Liver (tissue), 9 donors: ENCODE results near the gene TXN2. TPM values are rescaled to one million over a fixed set of nuclear protein-coding genes. Genes with fewer than 3 reads are reported as not detected.

Experiments
- DNase-seq: peaks from one replicate; pipeline ENCODE4 v3.0.0-alpha.2; 2017; ENCODE audit warnings: low spot score
- H3K27ac ChIP-seq, 2 donors: one replicate each; pipeline ENCODE4 v1.7.0; 2013; ENCODE audit warnings: inconsistent platforms in 2 of 2, low read length in 2 of 2, control low read depth in 1 of 2, low read depth in 1 of 2, mild to moderate bottlenecking in 1 of 2
- H3K27me3 ChIP-seq, 4 donors: one replicate each; pipeline versions ENCODE4 v1.6.1 to v1.7.0; 2013; ENCODE audit warnings: low read length in 3 of 4, inconsistent platforms in 1 of 4, mild to moderate bottlenecking in 1 of 4, moderate library complexity in 1 of 4; ENCODE audit not compliant: control insufficient read depth in 4 of 4, insufficient read depth in 4 of 4
- H3K36me3 ChIP-seq, 4 donors: one replicate each; pipeline versions ENCODE4 v1.6.1 to v1.7.0; 2013; ENCODE audit warnings: low read length in 3 of 4, mild to moderate bottlenecking in 3 of 4, low read depth in 1 of 4, moderate library complexity in 1 of 4; ENCODE audit not compliant: control insufficient read depth in 4 of 4, insufficient read depth in 3 of 4
- H3K4me1 ChIP-seq, 4 donors: one replicate each; pipeline versions ENCODE4 v1.6.1 to v1.7.0; 2013; ENCODE audit warnings: low read length in 3 of 4, mild to moderate bottlenecking in 3 of 4, moderate library complexity in 1 of 4; ENCODE audit not compliant: control insufficient read depth in 4 of 4, insufficient read depth in 4 of 4
- H3K4me3 ChIP-seq, 3 donors: one replicate each; pipeline versions ENCODE4 v1.6.1 to v1.7.0; 2013; ENCODE audit warnings: low read length in 3 of 3, control low read depth in 1 of 3, low read depth in 1 of 3, mild to moderate bottlenecking in 1 of 3
- H3K9ac ChIP-seq, 2 donors: one replicate each; pipeline ENCODE4 v1.7.0; 2013; ENCODE audit warnings: low read length in 2 of 2, mild to moderate bottlenecking in 2 of 2, moderate library complexity in 2 of 2, control low read depth in 1 of 2, low read depth in 1 of 2
- H3K9me3 ChIP-seq, 4 donors: one replicate each; pipeline versions ENCODE4 v1.6.1 to v1.7.0; 2013; ENCODE audit warnings: low read length in 3 of 4; ENCODE audit not compliant: control insufficient read depth in 4 of 4
- FOXA2 ChIP-seq: IDR thresholded peaks from 2 replicates; pipeline ENCODE4 v1.6.1; 2016; ENCODE audit warnings: antibody characterized with exemption
- GABPA ChIP-seq, 2 donors: IDR thresholded peaks in 1 of 2; conservative IDR thresholded peaks in 1 of 2; 2 replicates each; pipeline ENCODE4 v1.6.1; 2016; ENCODE audit warnings: antibody characterized with exemption in 2 of 2, mild to moderate bottlenecking in 1 of 2, moderate library complexity in 1 of 2
- JUND ChIP-seq, 2 donors: IDR thresholded peaks; 2 replicates each; pipeline ENCODE4 v1.6.1; 2016; ENCODE audit warnings: antibody characterized with exemption in 2 of 2
- NR2F2 ChIP-seq: IDR thresholded peaks from 2 replicates; pipeline ENCODE4 v1.6.1; 2016; ENCODE audit warnings: antibody characterized with exemption
- RAD21 ChIP-seq, 2 donors: IDR thresholded peaks; 2 replicates each; pipeline ENCODE4 v1.6.1; 2016; ENCODE audit warnings: antibody characterized with exemption in 2 of 2, mild to moderate bottlenecking in 2 of 2
- SP1 ChIP-seq: IDR thresholded peaks from 2 replicates; pipeline ENCODE4 v1.6.1; 2018; ENCODE audit warnings: antibody characterized with exemption, mild to moderate bottlenecking
- TAF1 ChIP-seq: conservative IDR thresholded peaks from 2 replicates; pipeline ENCODE4 v1.6.1; 2016; ENCODE audit warnings: antibody characterized with exemption, mild to moderate bottlenecking
- YY1 ChIP-seq: IDR thresholded peaks from 2 replicates; pipeline ENCODE4 v1.6.1; 2016; ENCODE audit warnings: antibody characterized with exemption, mild to moderate bottlenecking
- WGBS: extraction: QIAGEN DNeasy Blood & Tissue Kit; methylation state at CpG from one replicate; pipeline ENCODE4 v1.1.7; 2013; 5-methylcytosine and 5-hydroxymethylcytosine counted together
- polyA plus RNA-seq, 2 donors: library from polyadenylated mRNA; stranded (reverse) in 1 of 2; unstranded in 1 of 2; fragments of 200-250 nt in 1 of 2; fragments of >200 nt in 1 of 2; fragmentation: Nextera tagmentation in 1 of 2; extraction: Ambion mirVana in 1 of 2; gene quantifications; one replicate each; pipeline versions ENCODE4 v1.2.1 to v1.2.3, GENCODE V29; 2013 to 2015
- total RNA-seq, 2 donors: library from RNA; depleted of rRNA; stranded (reverse); fragments of >200 nt; gene quantifications; one replicate each; pipeline ENCODE4 v1.2.3, GENCODE V29; 2014
- TF ChIP-seq, protein P1 (sequence below): IDR thresholded peaks from 2 replicates; pipeline ENCODE4 v1.6.1; 2016; ENCODE audit warnings: antibody characterized with exemption
- TF ChIP-seq, protein P2 (sequence below): fragments of 150-350 bp; IDR thresholded peaks from 2 replicates; pipeline ENCODE4 v1.5.1; 2017; ENCODE audit warnings: improper control_type of control experiment, low read depth, low read length; ENCODE audit not compliant: missing input control
- donor health status: healthy.
- donor health status: healthy.
- donor health status: healthy.
- donor health status: healthy.
- donor health status: healthy.

The TXN2 gene
- total and polyA plus RNA-seq, 4 donors: 27.5 to 154 (median 73.4) TPM

DNA sequence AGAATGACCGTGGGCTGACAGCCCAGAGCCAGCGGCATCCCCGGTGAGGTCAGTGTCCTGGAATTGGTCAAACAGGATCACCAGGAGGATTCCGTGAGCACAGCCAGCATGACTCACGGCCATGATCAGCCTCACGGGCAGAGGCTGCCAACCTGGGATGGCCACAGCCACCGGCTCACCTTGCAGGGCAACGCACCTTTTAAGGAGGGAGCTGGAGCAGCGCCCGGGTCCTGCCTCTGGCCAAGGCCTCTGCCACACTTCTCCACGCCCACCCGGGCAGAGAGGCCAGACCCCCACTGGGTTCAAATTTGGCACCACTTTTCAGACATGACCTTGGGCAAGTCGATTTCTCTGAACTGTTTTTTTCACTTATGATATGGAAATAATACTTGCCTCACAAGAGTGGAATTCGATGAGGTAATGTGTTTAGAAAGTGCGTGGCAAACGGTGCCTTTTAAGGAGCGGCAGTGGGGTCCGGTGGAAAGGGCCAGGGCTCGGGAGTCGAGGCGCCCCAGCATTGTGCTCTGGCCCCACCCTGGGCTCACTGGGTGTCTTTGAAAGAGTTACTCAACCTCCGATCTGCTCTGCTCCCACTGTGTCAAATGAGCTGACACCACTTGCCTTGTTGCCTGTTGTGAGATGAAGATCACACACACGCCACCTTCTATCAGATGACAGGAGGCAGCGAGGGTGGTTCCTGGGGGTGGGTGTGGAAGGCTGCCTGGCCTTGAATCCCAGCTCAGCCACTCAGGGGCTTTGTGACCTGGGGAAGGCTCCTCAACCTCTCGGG, 16.0 kb downstream of the TXN2 start (continued):
- TF ChIP-seq, protein P1, sequence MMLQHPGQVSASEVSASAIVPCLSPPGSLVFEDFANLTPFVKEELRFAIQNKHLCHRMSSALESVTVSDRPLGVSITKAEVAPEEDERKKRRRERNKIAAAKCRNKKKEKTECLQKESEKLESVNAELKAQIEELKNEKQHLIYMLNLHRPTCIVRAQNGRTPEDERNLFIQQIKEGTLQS: peak; percentile 65
- peak; percentile 87 for TF ChIP-seq YY1

DNA sequence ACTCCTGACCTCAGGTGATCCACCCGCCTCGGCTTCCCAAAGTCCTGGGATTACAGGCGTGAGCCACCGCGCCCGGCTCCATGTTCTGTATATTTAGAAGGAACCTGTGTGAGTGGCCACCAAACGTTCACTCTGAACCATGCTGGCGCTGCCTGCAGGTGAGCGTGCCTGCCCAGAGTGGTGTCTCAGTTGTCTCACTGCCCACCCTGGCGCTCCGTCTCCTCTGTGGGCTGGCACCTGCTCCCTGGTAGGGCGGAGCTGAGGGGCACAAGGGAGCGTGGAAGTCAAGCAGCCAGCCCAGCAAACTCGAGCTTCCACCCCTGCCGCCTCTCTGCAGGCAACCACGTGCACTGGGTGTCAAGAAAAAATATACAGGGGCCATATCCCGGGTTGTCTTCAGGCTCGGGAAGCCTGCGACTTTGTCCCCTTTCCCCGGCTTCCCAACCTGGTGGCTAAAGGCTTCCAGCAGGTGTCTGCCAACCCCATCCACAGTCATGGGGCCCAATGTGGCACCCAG, 16.7 kb downstream of the TXN2 start:
- Histone ChIP-seq H3K27ac (peak overlapping the region; percentile 73 to 80), H3K4me1 (peaks cover 0 to 2% (median 1%) of the 10 kb centered on the region in 4 donors), H3K27me3 (no peaks in the 10 kb centered on the region), H3K36me3 (peaks cover 0 to 4% (median 0%) of the 10 kb centered on the region in 4 donors), H3K4me3 (no peak overlapping the region), H3K9me3 (no peaks in the 10 kb centered on the region), H3K9ac (no peak overlapping the region)
- WGBS: 80% methylated on average over 20 of the region's 20 CpGs
- DNase-seq: no peak
- no peak for TF ChIP-seq FOXA2
- TF ChIP-seq, protein P2, sequence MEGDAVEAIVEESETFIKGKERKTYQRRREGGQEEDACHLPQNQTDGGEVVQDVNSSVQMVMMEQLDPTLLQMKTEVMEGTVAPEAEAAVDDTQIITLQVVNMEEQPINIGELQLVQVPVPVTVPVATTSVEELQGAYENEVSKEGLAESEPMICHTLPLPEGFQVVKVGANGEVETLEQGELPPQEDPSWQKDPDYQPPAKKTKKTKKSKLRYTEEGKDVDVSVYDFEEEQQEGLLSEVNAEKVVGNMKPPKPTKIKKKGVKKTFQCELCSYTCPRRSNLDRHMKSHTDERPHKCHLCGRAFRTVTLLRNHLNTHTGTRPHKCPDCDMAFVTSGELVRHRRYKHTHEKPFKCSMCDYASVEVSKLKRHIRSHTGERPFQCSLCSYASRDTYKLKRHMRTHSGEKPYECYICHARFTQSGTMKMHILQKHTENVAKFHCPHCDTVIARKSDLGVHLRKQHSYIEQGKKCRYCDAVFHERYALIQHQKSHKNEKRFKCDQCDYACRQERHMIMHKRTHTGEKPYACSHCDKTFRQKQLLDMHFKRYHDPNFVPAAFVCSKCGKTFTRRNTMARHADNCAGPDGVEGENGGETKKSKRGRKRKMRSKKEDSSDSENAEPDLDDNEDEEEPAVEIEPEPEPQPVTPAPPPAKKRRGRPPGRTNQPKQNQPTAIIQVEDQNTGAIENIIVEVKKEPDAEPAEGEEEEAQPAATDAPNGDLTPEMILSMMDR: no peak
- no peak for TF ChIP-seq RAD21 (IDR thresholded peaks at IDR 0.05)
- TF ChIP-seq, protein P1: no peak
- no peak for TF ChIP-seq NR2F2
- TF ChIP-seq JUND (IDR thresholded peaks at IDR 0.05): no peak
- TF ChIP-seq TAF1: no peak

DNA sequence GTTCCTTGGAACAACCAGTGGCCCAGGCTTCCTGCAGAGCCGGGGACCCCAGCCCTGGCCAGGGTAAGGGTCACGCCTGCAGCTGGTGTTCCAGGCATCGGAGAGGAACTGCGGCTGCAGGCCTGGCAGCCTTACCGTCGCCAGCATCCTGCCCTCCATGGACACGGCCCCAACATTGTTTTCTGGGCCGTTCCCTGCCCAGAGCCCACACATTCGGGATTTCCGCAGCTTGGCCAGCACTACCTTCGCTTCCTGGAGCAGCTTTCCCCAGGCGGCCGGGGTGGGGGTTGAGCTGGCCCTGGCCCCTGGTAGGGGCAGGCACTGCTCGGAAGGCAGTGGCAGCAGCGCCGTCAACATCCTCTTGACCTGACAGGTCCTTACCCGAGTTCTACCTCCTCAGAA, 17.7 kb downstream of the TXN2 start:
- Histone ChIP-seq H3K27me3 (no peaks in the 10 kb centered on the region), H3K4me1 (peaks cover 0 to 2% (median 1%) of the 10 kb centered on the region in 4 donors), H3K9me3 (no peaks in the 10 kb centered on the region), H3K36me3 (peaks cover 0 to 4% (median 0%) of the 10 kb centered on the region in 4 donors), H3K9ac (no peak overlapping the region), H3K27ac (peak overlapping the region in 1 of 2 donors; percentile 22), H3K4me3 (no peak overlapping the region)
- TF ChIP-seq GABPA (IDR thresholded peaks at IDR 0.05 in 1 of 2, conservative IDR thresholded peaks at IDR 0.05 in 1 of 2): no peak
- peak; percentile 97 for TF ChIP-seq NR2F2
- peak; percentile 27 for TF ChIP-seq SP1
- no peak for DNase-seq
- 76% methylated on average over 17 of the region's 17 CpGs for WGBS
